SU-DHL-6 (cell line): ENCODE results near the gene C8G.

Experiments used
- H2AFZ ChIP-seq: fragments of 200-600 bp; sonication (generic); 2 replicates; pipeline ENCODE4 v1.6.1; 2014; ENCODE audit warnings: low read depth, mild to moderate bottlenecking, moderate library complexity, mixed read lengths, antibody characterized with exemption, low read length; ENCODE audit not compliant: severe bottlenecking
- H3F3A ChIP-seq: fragments of 200-600 bp; shearing (Covaris generic); 2 replicates; pipeline ENCODE4 v1.6.0; 2016; ENCODE audit warnings: antibody characterized with exemption, mild to moderate bottlenecking; ENCODE audit not compliant: insufficient read depth
- H3K27ac ChIP-seq: fragments of 200-600 bp; sonication (generic); 2 replicates; pipeline ENCODE4 v1.5.1; 2016; ENCODE audit warnings: low read depth, mild to moderate bottlenecking, low read length, moderate library complexity, mixed read lengths
- H3K27me3 ChIP-seq: fragments of 200-600 bp; sonication (generic), shearing (Covaris generic); 2 replicates; pipeline ENCODE4 v1.6.0; 2014; ENCODE audit warnings: mild to moderate bottlenecking, low read length
- H3K36me3 ChIP-seq: fragments of 200-600 bp; sonication (generic); 2 replicates; pipeline ENCODE4 v1.6.1; 2014; ENCODE audit warnings: mild to moderate bottlenecking, low read length, mixed read lengths
- H3K4me2 ChIP-seq: fragments of 300-600, 200-600 bp; shearing (Covaris generic), sonication (generic); 2 replicates; pipeline ENCODE4 v1.6.0; 2014; ENCODE audit warnings: low read length, low read depth, mild to moderate bottlenecking; ENCODE audit not compliant: poor library complexity, severe bottlenecking
- H3K4me3 ChIP-seq: fragments of 200-600 bp; sonication (generic); 2 replicates; pipeline ENCODE4 v1.5.1; 2014; ENCODE audit warnings: antibody characterized with exemption, low read length, mild to moderate bottlenecking, mixed read lengths; ENCODE audit not compliant: insufficient read depth, poor library complexity, severe bottlenecking
- H3K79me2 ChIP-seq: fragments of 200-600 bp; sonication (generic); 2 replicates; pipeline ENCODE4 v1.6.1; 2014; ENCODE audit warnings: mild to moderate bottlenecking, low read length, moderate library complexity; ENCODE audit not compliant: insufficient read depth
- H3K9ac ChIP-seq: fragments of 200-600 bp; sonication (generic); 2 replicates; pipeline ENCODE4 v1.7.0; 2014; ENCODE audit warnings: mild to moderate bottlenecking, low read length
- H3K9me2 ChIP-seq: fragments of 200-600 bp; sonication (generic); replicated peaks from 2 replicates; pipeline ENCODE4 v1.6.1; 2014; ENCODE audit warnings: low read length; ENCODE audit not compliant: insufficient read depth
- H3K9me3 ChIP-seq: fragments of 200-600 bp; sonication (generic); 2 replicates; pipeline ENCODE4 v1.6.1; 2014; ENCODE audit warnings: low read length, mixed read lengths; ENCODE audit not compliant: insufficient read depth
- H4K20me1 ChIP-seq: fragments of 200-600 bp; sonication (generic); 2 replicates; pipeline ENCODE4 v1.6.1; 2014; ENCODE audit warnings: low read depth, mild to moderate bottlenecking, antibody characterized with exemption, low read length, moderate library complexity, mixed read lengths
- CTCF ChIP-seq: fragments of 200-600 bp; sonication (generic); IDR thresholded peaks from one replicate; pipeline ENCODE4 v1.5.1; 2017; ENCODE audit warnings: antibody characterized with exemption, mild to moderate bottlenecking, low read length, moderate library complexity; ENCODE audit not compliant: insufficient read depth, poor library complexity, severe bottlenecking
- EZH2phosphoT487 ChIP-seq: fragments of 200-600 bp; sonication (generic), shearing (Covaris generic); conservative IDR thresholded peaks from 2 replicates; pipeline ENCODE4 v1.6.1; 2018; ENCODE audit warnings: mild to moderate bottlenecking, antibody characterized with exemption, low read length, moderate library complexity, mixed read lengths

The C8G gene

DNA sequence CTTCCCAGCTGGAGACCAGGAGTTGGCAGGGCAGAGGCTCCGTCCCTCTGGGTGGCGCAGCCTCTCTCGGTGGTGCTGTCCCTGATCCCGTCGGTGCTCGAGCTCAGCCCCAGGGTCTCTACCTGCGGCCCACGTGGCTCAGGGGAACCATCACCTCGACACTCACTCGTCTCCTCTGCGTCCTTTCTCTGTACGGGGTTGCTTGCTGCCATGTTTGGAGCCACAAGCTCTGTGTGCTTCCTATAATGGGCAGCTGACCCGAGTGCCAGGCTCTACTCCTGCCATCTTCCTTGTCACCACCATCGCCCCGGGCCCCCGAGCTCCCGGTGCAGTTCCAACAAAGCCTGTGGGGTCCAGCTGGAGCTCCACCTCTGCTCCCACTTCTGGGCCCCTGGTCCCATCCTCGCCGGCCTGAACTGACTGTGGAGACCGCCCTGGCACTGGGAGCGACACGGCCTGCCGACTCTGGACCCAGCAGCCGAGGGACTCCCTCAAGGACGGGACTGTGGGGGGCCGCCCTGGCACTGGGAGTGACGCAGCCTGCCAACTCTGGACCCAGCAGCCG, 5.5 kb upstream of the C8G start:
- Histone ChIP-seq H3K27me3 (no peaks in the 10 kb centered on the region), H2AFZ (no peak overlapping the region), H3K79me2 (peaks cover 8% of the 10 kb centered on the region), H3K9me3 (no peaks in the 10 kb centered on the region), H3K4me3 (no peak overlapping the region), H3K9ac (no peak overlapping the region), H3F3A (peaks cover 10% of the 10 kb centered on the region), H4K20me1 (no peaks in the 10 kb centered on the region), H3K9me2 (no peaks in the 10 kb centered on the region), H3K4me2 (no peak overlapping the region), H3K36me3 (no peaks in the 10 kb centered on the region), H3K27ac (no peak overlapping the region)
- TF ChIP-seq EZH2phosphoT487, result no peak
- no peak for TF ChIP-seq CTCF

- no peak overlapping the region for H3K4me2 ChIP-seq
- H3K36me3 ChIP-seq, result no peaks in the 10 kb centered on the region
- no peak for TF ChIP-seq EZH2phosphoT487
- TF ChIP-seq CTCF, result no peak
Measured at GRCh38 chr9:136939996-136940525, 5.0 kb upstream of the C8G start.

GRCh38 chr9:136940526-136941230, 4.4 kb upstream of the C8G start:
- TF ChIP-seq EZH2phosphoT487, result no peak
- TF ChIP-seq CTCF, result no peak
- Histone ChIP-seq H3K79me2 (peaks cover 8% of the 10 kb centered on the region), H3K9ac (no peak overlapping the region), H3K4me3 (no peak overlapping the region), H3F3A (peaks cover 8% of the 10 kb centered on the region), H3K9me3 (no peaks in the 10 kb centered on the region), H3K27me3 (no peaks in the 10 kb centered on the region), H3K27ac (no peak overlapping the region), H3K9me2 (no peaks in the 10 kb centered on the region), H2AFZ (no peak overlapping the region), H4K20me1 (no peaks in the 10 kb centered on the region), H3K36me3 (no peaks in the 10 kb centered on the region), H3K4me2 (no peak overlapping the region)

More at GRCh38 chr9:136939996-136940525, 5.0 kb upstream of the C8G start:
- H3F3A ChIP-seq, result peaks cover 10% of the 10 kb centered on the region
- H3K27me3 ChIP-seq, result no peaks in the 10 kb centered on the region
- H4K20me1 ChIP-seq, result no peaks in the 10 kb centered on the region
- H3K27ac ChIP-seq, result no peak overlapping the region
- no peak overlapping the region for H3K4me3 ChIP-seq
- H2AFZ ChIP-seq, result no peak overlapping the region
- H3K79me2 ChIP-seq, result peaks cover 8% of the 10 kb centered on the region
- H3K9ac ChIP-seq, result no peak overlapping the region
- H3K9me2 ChIP-seq, result no peaks in the 10 kb centered on the region
- no peaks in the 10 kb centered on the region for H3K9me3 ChIP-seq
